ENCODE measurements around the gene EYA3.

DNA sequence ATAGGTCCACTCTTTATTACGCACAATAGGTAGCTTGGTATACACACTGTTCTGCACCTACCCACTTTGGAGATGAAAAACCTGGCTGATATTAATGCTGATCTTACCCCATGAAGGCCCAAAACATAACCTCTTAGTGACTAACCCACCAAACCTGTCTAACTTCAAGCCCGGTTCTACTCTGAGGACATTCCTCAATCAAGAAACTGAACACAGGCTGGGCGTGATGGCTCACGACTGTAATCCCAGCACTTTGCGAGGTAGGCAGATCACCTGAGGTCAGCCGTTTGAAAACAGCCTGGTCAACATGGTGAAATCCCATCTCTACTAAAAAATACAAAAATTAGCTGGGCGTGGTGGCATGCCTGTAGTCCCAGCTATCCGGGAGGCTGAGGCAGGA is 50.5 kb downstream of the EYA3 start:
- TF ChIP-seq, protein P1, sequence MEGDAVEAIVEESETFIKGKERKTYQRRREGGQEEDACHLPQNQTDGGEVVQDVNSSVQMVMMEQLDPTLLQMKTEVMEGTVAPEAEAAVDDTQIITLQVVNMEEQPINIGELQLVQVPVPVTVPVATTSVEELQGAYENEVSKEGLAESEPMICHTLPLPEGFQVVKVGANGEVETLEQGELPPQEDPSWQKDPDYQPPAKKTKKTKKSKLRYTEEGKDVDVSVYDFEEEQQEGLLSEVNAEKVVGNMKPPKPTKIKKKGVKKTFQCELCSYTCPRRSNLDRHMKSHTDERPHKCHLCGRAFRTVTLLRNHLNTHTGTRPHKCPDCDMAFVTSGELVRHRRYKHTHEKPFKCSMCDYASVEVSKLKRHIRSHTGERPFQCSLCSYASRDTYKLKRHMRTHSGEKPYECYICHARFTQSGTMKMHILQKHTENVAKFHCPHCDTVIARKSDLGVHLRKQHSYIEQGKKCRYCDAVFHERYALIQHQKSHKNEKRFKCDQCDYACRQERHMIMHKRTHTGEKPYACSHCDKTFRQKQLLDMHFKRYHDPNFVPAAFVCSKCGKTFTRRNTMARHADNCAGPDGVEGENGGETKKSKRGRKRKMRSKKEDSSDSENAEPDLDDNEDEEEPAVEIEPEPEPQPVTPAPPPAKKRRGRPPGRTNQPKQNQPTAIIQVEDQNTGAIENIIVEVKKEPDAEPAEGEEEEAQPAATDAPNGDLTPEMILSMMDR (IDR thresholded peaks at IDR 0.05 in 2 of 3, conservative IDR thresholded peaks at IDR 0.05 in 1 of 3; ENCODE audit: control insufficient read depth in 2 of 3, extremely low read depth in 1 of 3, insufficient read depth in 1 of 3, low read depth in 3 of 3, low read length in 3 of 3) = no peak
- no peak for TF ChIP-seq SUZ12 (IDR thresholded peaks at IDR 0.05; ENCODE audit: unreplicated experiment)
- TF ChIP-seq SPI1 (IDR thresholded peaks at IDR 0.05; ENCODE audit: borderline replicate concordance, insufficient read depth, low read depth, low read length) = no peak
- TF ChIP-seq MYC (IDR thresholded peaks at IDR 0.05; ENCODE audit: insufficient read depth, insufficient read length, insufficient replicate concordance, low read length, severe bottlenecking) = no peak
- no peak for TF ChIP-seq ZNF622 (IDR thresholded peaks at IDR 0.05)
- TF ChIP-seq POLR2A (IDR thresholded peaks at IDR 0.05; ENCODE audit: low read depth, low read length) = no peak
